PC-3 (cell line): ENCODE data around the gene FEV. TPM values are rescaled to one million over a fixed set of nuclear protein-coding genes. Genes with fewer than 3 reads are reported as not detected.

Experiments used
- ATAC-seq: fragments of 200-7000 bp; cut with Tn5 transposase; 2 replicates; pipeline ENCODE4 v1.9.1; 2020; ENCODE audit warnings: mild to moderate bottlenecking, moderate library complexity
- BruUV-seq: library from RNA; stranded (reverse); fragments of 400-500 nt; replicated peaks from 2 replicates; lab custom pipeline; 2021; lab: Mats Ljungman, UMichigan
- CTCF ChIA-PET: fragments of 300-600 bp; sonication (Branson Sonifier 250); formaldehyde crosslinking; loops from one replicate; lab custom pipeline; 2022; ENCODE audit warnings: antibody characterized with exemption; lab: Charles Lee
- POLR2A ChIA-PET: fragments of 300-600 bp; sonication (Branson Sonifier 250); formaldehyde crosslinking; loops from one replicate; lab custom pipeline; 2022; ENCODE audit warnings: antibody characterized with exemption; ENCODE audit not compliant: unreplicated experiment; lab: Charles Lee
- DNase-seq: peaks from one replicate; pipeline ENCODE4 v3.0.0-alpha.2; 2015
- H2AFZ ChIP-seq: fragments of 300-600 bp; sonication (generic); 2 replicates; pipeline ENCODE4 v1.6.0; 2016; ENCODE audit warnings: antibody characterized with exemption, low read length
- H3F3A ChIP-seq: fragments of 300-600 bp; sonication (generic); one replicate; pipeline ENCODE4 v1.6.0; 2017; ENCODE audit warnings: antibody characterized with exemption, low read length, control low read depth, mild to moderate bottlenecking; ENCODE audit not compliant: unreplicated experiment
- H3K27ac ChIP-seq: fragments of 300-600 bp; sonication (generic); 2 replicates; pipeline ENCODE4 v1.5.1; 2016; ENCODE audit warnings: mild to moderate bottlenecking, low read length
- H3K27me3 ChIP-seq: fragments of 300-600 bp; sonication (generic); 2 replicates; pipeline ENCODE4 v1.6.1; 2016; ENCODE audit warnings: low read length, mixed read lengths
- H3K36me3 ChIP-seq: fragments of 300-600 bp; sonication (generic); 2 replicates; pipeline ENCODE4 v1.6.1; 2016; ENCODE audit warnings: low read depth, mixed run types, low read length, mixed read lengths
- H3K4me1 ChIP-seq: fragments of 300-600 bp; sonication (generic); 2 replicates; pipeline ENCODE4 v1.5.1; 2016; ENCODE audit warnings: low read length; ENCODE audit not compliant: insufficient read depth
- H3K4me2 ChIP-seq: fragments of 300-600 bp; sonication (generic); 2 replicates; pipeline ENCODE4 v1.6.0; 2016; ENCODE audit warnings: low read length
- H3K4me3 ChIP-seq: fragments of 300-600 bp; sonication (generic); 2 replicates; pipeline ENCODE4 v1.5.1; 2016; ENCODE audit warnings: mild to moderate bottlenecking, low read length, mixed read lengths
- H3K79me2 ChIP-seq: fragments of 300-600 bp; sonication (generic); 2 replicates; pipeline ENCODE4 v1.6.1; 2017; ENCODE audit warnings: low read length, mixed read lengths
- H3K9ac ChIP-seq: fragments of 300-600 bp; sonication (generic); 2 replicates; pipeline ENCODE4 v1.6.0; 2016; ENCODE audit warnings: mild to moderate bottlenecking, low read length
- H3K9me2 ChIP-seq: fragments of 300-600 bp; sonication (generic); replicated peaks from 2 replicates; pipeline ENCODE4 v1.6.1; 2016; ENCODE audit warnings: mixed run types, low read length, mixed read lengths
- H3K9me3 ChIP-seq: fragments of 300-600 bp; sonication (generic); 2 replicates; pipeline ENCODE4 v1.6.1; 2016; ENCODE audit warnings: low read length, mixed read lengths
- H4K20me1 ChIP-seq: fragments of 300-600 bp; sonication (generic); 2 replicates; pipeline ENCODE4 v1.6.1; 2016; ENCODE audit warnings: low read length, mixed read lengths
- EZH2 ChIP-seq: fragments of 300-600 bp; sonication (generic); IDR thresholded peaks from one replicate; pipeline ENCODE4 v1.6.1; 2017; ENCODE audit warnings: antibody characterized with exemption, mild to moderate bottlenecking, low read length; ENCODE audit not compliant: unreplicated experiment
- EZH2phosphoT487 ChIP-seq: fragments of 300-600 bp; sonication (generic); IDR thresholded peaks from 2 replicates; pipeline ENCODE4 v1.6.1; 2018; ENCODE audit warnings: mild to moderate bottlenecking, antibody characterized with exemption, low read length, borderline replicate concordance
- intact Hi-C: fragments of 100-400 bp; cut with micrococcal nuclease; formaldehyde crosslinking; loops from 2 replicates; pipeline ENCODE4 v1.9.0; 2023
- total RNA-seq: library from RNA; depleted of rRNA; stranded (reverse); fragments of >200 nt; gene quantifications from 2 replicates; pipeline ENCODE4 v1.2.3, GENCODE V29; 2014
- TF ChIP-seq, protein P1 (sequence below): fragments of 300-600 bp; sonication (generic); conservative IDR thresholded peaks from 2 replicates; pipeline ENCODE4 v1.5.1; 2017; ENCODE audit warnings: antibody characterized with exemption, low read depth, mild to moderate bottlenecking, low read length

The FEV gene
- total RNA-seq, 1 experiment from 2014 or later = 0.07 TPM

DNA sequence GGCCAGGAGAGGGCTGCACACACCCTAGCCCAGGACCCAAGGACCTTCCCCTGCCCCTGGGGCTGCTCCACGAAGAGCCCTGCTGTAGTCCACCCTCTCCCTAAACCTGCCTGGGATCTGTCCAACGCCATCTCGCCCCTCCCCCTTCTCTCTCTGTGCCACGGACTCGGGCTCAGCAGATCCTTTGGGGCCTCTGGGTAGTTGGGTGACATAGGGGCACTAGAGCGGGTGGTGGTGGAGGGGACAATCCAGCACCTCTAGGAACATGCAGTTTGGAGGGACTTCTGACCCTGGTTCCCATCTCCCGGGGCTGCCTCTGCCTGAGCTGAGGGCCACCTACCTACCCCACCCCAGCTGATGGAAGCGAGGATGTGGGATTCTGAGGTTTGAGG lies 15.6 kb upstream of the FEV start:
- H3K9me2 ChIP-seq = no peaks in the 10 kb centered on the region
- peaks cover 29% of the 10 kb centered on the region for H3K4me1 ChIP-seq
- H3K27ac ChIP-seq = no peak overlapping the region
- no TSS peak for BruUV-seq
- TF ChIP-seq EZH2 (no peak), EZH2phosphoT487 (no peak)
- TF ChIP-seq, protein P1, sequence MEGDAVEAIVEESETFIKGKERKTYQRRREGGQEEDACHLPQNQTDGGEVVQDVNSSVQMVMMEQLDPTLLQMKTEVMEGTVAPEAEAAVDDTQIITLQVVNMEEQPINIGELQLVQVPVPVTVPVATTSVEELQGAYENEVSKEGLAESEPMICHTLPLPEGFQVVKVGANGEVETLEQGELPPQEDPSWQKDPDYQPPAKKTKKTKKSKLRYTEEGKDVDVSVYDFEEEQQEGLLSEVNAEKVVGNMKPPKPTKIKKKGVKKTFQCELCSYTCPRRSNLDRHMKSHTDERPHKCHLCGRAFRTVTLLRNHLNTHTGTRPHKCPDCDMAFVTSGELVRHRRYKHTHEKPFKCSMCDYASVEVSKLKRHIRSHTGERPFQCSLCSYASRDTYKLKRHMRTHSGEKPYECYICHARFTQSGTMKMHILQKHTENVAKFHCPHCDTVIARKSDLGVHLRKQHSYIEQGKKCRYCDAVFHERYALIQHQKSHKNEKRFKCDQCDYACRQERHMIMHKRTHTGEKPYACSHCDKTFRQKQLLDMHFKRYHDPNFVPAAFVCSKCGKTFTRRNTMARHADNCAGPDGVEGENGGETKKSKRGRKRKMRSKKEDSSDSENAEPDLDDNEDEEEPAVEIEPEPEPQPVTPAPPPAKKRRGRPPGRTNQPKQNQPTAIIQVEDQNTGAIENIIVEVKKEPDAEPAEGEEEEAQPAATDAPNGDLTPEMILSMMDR = no peak
- no peaks in the 10 kb centered on the region for H3K36me3 ChIP-seq
- H3K79me2 ChIP-seq = no peaks in the 10 kb centered on the region
- H3K27me3 ChIP-seq = peaks cover 18% of the 10 kb centered on the region
- POLR2A ChIA-PET = no interaction called here
- DNase-seq (no peak), ATAC-seq (no peak)
- H3K4me2 ChIP-seq = peak overlapping the region; percentile 83; the same call in 1 of the 2 replicates
- no peaks in the 10 kb centered on the region for H3F3A ChIP-seq
- intact Hi-C loops = no loop called here
- CTCF ChIA-PET = no interaction called here
- H3K4me3 ChIP-seq = no peak overlapping the region
- no peaks in the 10 kb centered on the region for H4K20me1 ChIP-seq
- no peak overlapping the region for H2AFZ ChIP-seq
- no peak overlapping the region for H3K9ac ChIP-seq
- no peaks in the 10 kb centered on the region for H3K9me3 ChIP-seq

DNA sequence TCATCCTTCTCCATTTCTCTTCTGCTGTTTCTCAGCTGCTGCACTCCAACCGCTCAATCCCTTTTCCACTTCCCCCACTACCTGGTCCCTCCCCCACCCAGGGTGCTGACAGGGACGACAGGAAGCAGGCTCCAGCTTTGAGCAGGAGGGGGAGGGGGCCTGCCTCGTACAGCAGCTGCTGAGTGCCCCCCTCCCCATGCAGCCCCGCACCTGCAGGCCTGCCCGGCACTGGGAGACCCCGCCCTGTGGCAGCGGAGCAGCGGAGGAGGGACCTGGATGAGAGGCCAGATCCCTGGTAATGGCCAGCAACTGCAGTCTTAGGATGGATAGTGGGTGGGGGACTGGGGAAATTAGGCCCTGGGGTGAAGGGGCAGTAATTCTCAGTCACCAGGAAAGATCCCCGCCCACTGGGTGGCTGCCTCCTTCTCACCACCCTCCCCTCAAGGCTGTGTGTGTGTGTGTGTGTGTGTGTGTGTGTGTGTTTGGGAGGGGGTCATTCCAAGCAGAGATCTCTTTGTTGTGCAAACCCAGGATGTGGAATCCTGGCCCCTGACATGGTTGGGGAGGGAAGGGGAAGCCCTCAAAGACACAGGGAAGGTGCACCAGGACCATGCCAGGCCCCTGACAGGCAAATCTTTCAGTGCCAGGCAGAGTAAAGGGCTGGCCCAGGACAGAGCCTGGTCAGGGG lies 15.0 kb upstream of the FEV start:
- BruUV-seq = no TSS peak
- H3K36me3 ChIP-seq = no peaks in the 10 kb centered on the region
- H3K9me2 ChIP-seq = no peaks in the 10 kb centered on the region
- intact Hi-C loops = no loop called here
- no peaks in the 10 kb centered on the region for H3K9me3 ChIP-seq
- H2AFZ ChIP-seq = no peak overlapping the region
- DNase-seq (no peak), ATAC-seq (no peak)
- H4K20me1 ChIP-seq = no peaks in the 10 kb centered on the region
- no peak overlapping the region for H3K4me3 ChIP-seq
- H3K4me1 ChIP-seq = peaks cover 29% of the 10 kb centered on the region
- ChIA-PET POLR2A (no interaction called here), CTCF (no interaction called here)
- no peak overlapping the region for H3K4me2 ChIP-seq
- peaks cover 18% of the 10 kb centered on the region for H3K27me3 ChIP-seq
- H3F3A ChIP-seq = no peaks in the 10 kb centered on the region
- no peak overlapping the region for H3K27ac ChIP-seq
- TF ChIP-seq EZH2 (no peak), EZH2phosphoT487 (no peak)
- TF ChIP-seq, protein P1 = no peak
- H3K79me2 ChIP-seq = no peaks in the 10 kb centered on the region
- no peak overlapping the region for H3K9ac ChIP-seq

DNA sequence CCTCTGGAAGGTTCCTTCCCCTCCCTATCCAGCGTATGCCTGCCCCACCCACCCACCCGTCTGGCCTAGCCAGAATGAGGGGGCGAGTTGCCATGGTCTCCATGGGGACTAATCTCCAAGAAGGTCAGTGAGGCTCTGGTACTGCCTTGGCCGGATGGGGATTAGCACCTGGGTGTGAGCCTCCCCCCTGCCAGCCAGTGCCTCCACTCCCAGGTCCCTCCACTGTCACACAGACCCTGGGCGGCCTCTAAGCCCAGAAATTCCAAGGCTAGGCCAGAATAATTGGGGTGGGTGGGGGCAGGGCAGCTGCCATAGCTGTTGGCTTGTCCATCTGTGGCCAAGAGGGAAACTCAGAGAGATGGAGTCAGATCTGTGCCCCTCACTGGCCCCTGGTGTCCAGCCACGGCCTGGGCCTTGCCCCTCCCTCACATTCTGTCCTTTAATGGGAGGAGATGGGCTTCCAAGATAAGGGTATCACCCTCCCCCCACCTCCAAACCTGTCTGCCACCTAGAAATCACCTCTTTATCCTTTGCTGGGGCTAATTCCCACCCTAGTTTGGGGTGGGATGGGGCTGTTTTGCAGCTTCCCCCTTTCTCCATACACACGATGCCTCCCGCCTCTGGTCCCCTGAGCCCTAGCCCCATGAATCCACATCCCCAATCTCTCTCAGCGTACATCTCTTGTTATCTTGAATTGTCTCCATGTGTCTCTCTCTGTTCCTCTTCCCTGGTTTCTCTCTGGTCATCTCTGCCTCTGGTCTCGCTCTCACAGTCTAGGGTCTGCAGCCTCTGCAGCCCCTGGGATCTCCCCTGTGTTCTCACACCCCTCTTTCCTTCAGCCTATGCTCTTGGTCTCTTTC lies 14.3 kb upstream of the FEV start:
- Histone ChIP-seq H3K27ac (no peak overlapping the region), H3K27me3 (peaks cover 16% of the 10 kb centered on the region), H2AFZ (no peak overlapping the region), H3K9me2 (no peaks in the 10 kb centered on the region), H3K79me2 (no peaks in the 10 kb centered on the region), H3K36me3 (no peaks in the 10 kb centered on the region), H3K4me1 (peaks cover 30% of the 10 kb centered on the region), H3K9me3 (no peaks in the 10 kb centered on the region), H3F3A (no peaks in the 10 kb centered on the region), H3K4me2 (no peak overlapping the region), H3K4me3 (no peak overlapping the region), H3K9ac (no peak overlapping the region), H4K20me1 (no peaks in the 10 kb centered on the region)
- TF ChIP-seq EZH2 (no peak), EZH2phosphoT487 (no peak)
- DNase-seq (no peak), ATAC-seq (no peak)
- intact Hi-C loops = no loop called here
- no TSS peak for BruUV-seq
- ChIA-PET POLR2A (no interaction called here), CTCF (no interaction called here)
